Stimulated activated CD4-positive, alpha-beta T cell treated with anti-CD3 and anti-CD28 coated beads, TNF-alpha, amount 100 ng/mL, for 48 hours (primary cell): Measurements from ENCODE around the gene ALOX15B.

Source experiments
- DNase-seq, 3 donors: peaks; one replicate each; pipeline ENCODE4 v3.0.0-alpha.2; 2020; ENCODE audit warnings: low read depth in 3 of 3

ALOX15B gene

GRCh38 chr17:8080208-8080798 is 41.4 kb downstream of the ALOX15B start:
- DNase-seq, result no peak

GRCh38 chr17:8080799-8081219 is 42.0 kb downstream of the ALOX15B start:
- DNase-seq, result no peak

GRCh38 chr17:8081876-8082275 is 43.0 kb downstream of the ALOX15B start:
- DNase-seq, result no peak

- no peak for DNase-seq
These were observed 43.4 kb downstream of the ALOX15B start for GRCh38 chr17:8082292-8082691.

GRCh38 chr17:8084250-8084649 is 45.4 kb downstream of the ALOX15B start:
- DNase-seq, result no peak

GRCh38 chr17:8087075-8087951 is 48.5 kb downstream of the ALOX15B start, which contains the start of gene ALOX12B:
Gene ALOX12B, minus strand, starts transcription at chr17:8087716. Its CDS starts 274 bp downstream, at chr17:8087442.
- DNase-seq, result no peak

GRCh38 chr17:8087952-8088230 is 49.0 kb downstream of the ALOX15B start:
- DNase-seq, result no peak

- no peak for DNase-seq
These were observed 50.9 kb downstream of the ALOX15B start for GRCh38 chr17:8089728-8090127.

GRCh38 chr17:8091033-8091687 is 52.3 kb downstream of the ALOX15B start:
- no peak for DNase-seq

- DNase-seq, result no peak
These were observed 56.5 kb downstream of the ALOX15B start for GRCh38 chr17:8095361-8095760.

- no peak for DNase-seq
These were observed 57.7 kb downstream of the ALOX15B start for GRCh38 chr17:8096541-8096940.
